ENCODE results near the gene MGAT5B. TPM values are rescaled to one million over a fixed set of nuclear protein-coding genes. Genes with fewer than 3 reads are reported as not detected.
"Not testable (repeated sequence)": the region's sequence is repeated elsewhere in the genome, so short reads cannot be mapped to it uniquely, and the experiment has no call there.

Gene MGAT5B
- total RNA-seq, 1 donor from 2014 or later = 0.40 TPM

DNA sequence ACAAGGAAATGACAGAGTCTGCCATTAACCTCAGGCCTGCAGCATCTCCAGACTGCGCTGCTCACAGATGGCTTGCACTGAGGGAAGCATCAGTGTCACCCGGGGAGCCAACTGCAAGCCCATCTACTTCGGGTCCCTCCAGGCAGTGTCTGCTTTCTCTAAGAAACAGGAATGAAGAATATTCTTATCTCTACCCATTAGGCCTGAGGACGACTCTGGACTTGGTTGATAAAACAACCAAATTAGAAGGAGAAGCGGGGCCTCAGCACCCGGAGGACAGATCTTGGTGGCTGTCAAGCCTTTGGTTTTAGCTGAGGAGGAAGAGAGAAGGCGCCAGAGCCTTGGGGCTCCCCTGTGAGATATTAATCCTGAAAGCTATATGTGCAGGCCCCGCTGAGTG, 19.5 kb upstream of the MGAT5B start:
- Mint-ChIP-seq H3K4me1 (ENCODE audit: unreplicated experiment) (peaks cover 2% of the 10 kb centered on the region), H3K36me3 (ENCODE audit: unreplicated experiment) (no peaks in the 10 kb centered on the region), H3K4me3 (ENCODE audit: unreplicated experiment) (no peak overlapping the region), H3K9me3 (ENCODE audit: unreplicated experiment) (no peaks in the 10 kb centered on the region), H3K27ac (ENCODE audit: unreplicated experiment) (no peak overlapping the region), H3K27me3 (ENCODE audit: unreplicated experiment) (peaks cover 42% of the 10 kb centered on the region)
- TF ChIP-seq CTCF (IDR thresholded peaks at IDR 0.05) = no peak
- DNase-seq (ENCODE audit: extremely low spot score, unreplicated experiment) = no peak

- peaks cover 45% of the 10 kb centered on the region for H3K27me3 Mint-ChIP-seq (ENCODE audit: unreplicated experiment)
- not testable (repeated sequence) for DNase-seq (ENCODE audit: extremely low spot score, unreplicated experiment); H3K36me3 Mint-ChIP-seq (ENCODE audit: unreplicated experiment); H3K4me3 Mint-ChIP-seq (ENCODE audit: unreplicated experiment); H3K27ac Mint-ChIP-seq (ENCODE audit: unreplicated experiment); H3K4me1 Mint-ChIP-seq (ENCODE audit: unreplicated experiment); H3K9me3 Mint-ChIP-seq (ENCODE audit: unreplicated experiment)
Observed at GRCh38 chr17:76849160-76849559, 19.0 kb upstream of the MGAT5B start.

GRCh38 chr17:76852843-76853242, 15.4 kb upstream of the MGAT5B start:
- no peak for TF ChIP-seq CTCF (IDR thresholded peaks at IDR 0.05)
- no peaks in the 10 kb centered on the region for H3K9me3 Mint-ChIP-seq (ENCODE audit: unreplicated experiment)
- H3K4me1 Mint-ChIP-seq (ENCODE audit: unreplicated experiment) = no peaks in the 10 kb centered on the region
- DNase-seq (ENCODE audit: extremely low spot score, unreplicated experiment) = no peak
- H3K27ac Mint-ChIP-seq (ENCODE audit: unreplicated experiment) = no peak overlapping the region
- H3K4me3 Mint-ChIP-seq (ENCODE audit: unreplicated experiment) = no peak overlapping the region
- H3K27me3 Mint-ChIP-seq (ENCODE audit: unreplicated experiment) = peaks cover 24% of the 10 kb centered on the region
- H3K36me3 Mint-ChIP-seq (ENCODE audit: unreplicated experiment) = no peaks in the 10 kb centered on the region

DNA sequence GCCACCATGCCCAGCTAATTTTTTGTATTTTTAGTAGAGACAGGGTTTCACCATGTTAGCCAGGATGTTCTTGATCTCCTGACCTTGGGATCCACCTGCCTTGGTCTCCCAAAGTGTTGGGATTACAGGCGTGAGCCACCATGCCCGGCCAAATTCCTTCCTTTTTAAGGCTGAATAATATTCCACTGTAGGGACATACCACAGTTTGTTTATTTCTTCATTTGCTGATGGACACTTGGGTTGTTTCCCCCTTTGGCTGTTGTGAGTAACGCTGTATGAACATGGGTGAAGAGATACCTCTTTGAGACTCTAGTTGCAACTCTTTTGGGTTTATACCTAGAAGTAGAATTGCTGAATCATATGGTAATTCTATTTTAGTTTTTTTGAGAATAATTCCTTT, 13.1 kb upstream of the MGAT5B start:
- DNase-seq (ENCODE audit: extremely low spot score, unreplicated experiment) = no peak
- TF ChIP-seq CTCF (IDR thresholded peaks at IDR 0.05) = no peak
- Mint-ChIP-seq H3K9me3 (ENCODE audit: unreplicated experiment) (no peaks in the 10 kb centered on the region), H3K36me3 (ENCODE audit: unreplicated experiment) (no peaks in the 10 kb centered on the region), H3K27ac (ENCODE audit: unreplicated experiment) (no peak overlapping the region), H3K4me3 (ENCODE audit: unreplicated experiment) (no peak overlapping the region), H3K27me3 (ENCODE audit: unreplicated experiment) (peaks cover 33% of the 10 kb centered on the region), H3K4me1 (ENCODE audit: unreplicated experiment) (no peaks in the 10 kb centered on the region)

GRCh38 chr17:76862079-76862478, 6.1 kb upstream of the MGAT5B start:
- TF ChIP-seq CTCF (IDR thresholded peaks at IDR 0.05) = no peak
- Mint-ChIP-seq H3K27me3 (ENCODE audit: unreplicated experiment) (peaks cover 22% of the 10 kb centered on the region), H3K27ac (ENCODE audit: unreplicated experiment) (no peak overlapping the region), H3K4me1 (ENCODE audit: unreplicated experiment) (peaks cover under 1% of the 10 kb centered on the region), H3K4me3 (ENCODE audit: unreplicated experiment) (no peak overlapping the region), H3K36me3 (ENCODE audit: unreplicated experiment) (no peaks in the 10 kb centered on the region), H3K9me3 (ENCODE audit: unreplicated experiment) (no peaks in the 10 kb centered on the region)
- DNase-seq (ENCODE audit: extremely low spot score, unreplicated experiment) = no peak

DNA sequence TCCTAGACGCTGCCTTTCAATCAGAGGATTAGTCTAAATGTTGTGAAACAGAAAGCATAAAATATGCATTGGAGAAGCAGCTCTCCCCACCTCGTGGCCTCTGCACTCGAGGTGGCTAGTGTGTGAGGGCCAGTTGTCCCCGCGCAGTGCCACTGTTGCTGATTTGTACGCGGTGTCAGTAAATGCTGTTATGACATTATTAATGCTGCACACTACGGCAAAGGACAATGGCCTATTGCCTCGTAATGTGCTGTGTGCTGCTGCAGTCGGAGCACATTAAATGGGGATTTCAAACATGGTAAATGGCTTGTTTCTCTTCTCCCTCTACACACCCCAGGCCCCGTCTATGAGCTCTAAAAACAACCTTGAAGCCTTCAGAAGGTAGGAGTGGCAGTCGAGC, 5.7 kb upstream of the MGAT5B start:
- H3K27ac Mint-ChIP-seq (ENCODE audit: unreplicated experiment) = no peak overlapping the region
- peaks cover 23% of the 10 kb centered on the region for H3K27me3 Mint-ChIP-seq (ENCODE audit: unreplicated experiment)
- no peak for TF ChIP-seq CTCF (IDR thresholded peaks at IDR 0.05)
- no peaks in the 10 kb centered on the region for H3K9me3 Mint-ChIP-seq (ENCODE audit: unreplicated experiment)
- no peaks in the 10 kb centered on the region for H3K36me3 Mint-ChIP-seq (ENCODE audit: unreplicated experiment)
- DNase-seq (ENCODE audit: extremely low spot score, unreplicated experiment) = no peak
- H3K4me3 Mint-ChIP-seq (ENCODE audit: unreplicated experiment) = no peak overlapping the region
- peaks cover 4% of the 10 kb centered on the region for H3K4me1 Mint-ChIP-seq (ENCODE audit: unreplicated experiment)

All from osteocyte (in vitro differentiated cells).